Fibroblast of mammary gland (primary cell): ENCODE results near the gene PTPRD.

Source experiments
- DNase-seq: peaks from one replicate; pipeline ENCODE4 v3.0.0-alpha.2; 2010; ENCODE audit warnings: low read depth
- H3K4me3 ChIP-seq: 2 replicates; pipeline ENCODE4 v1.5.1; 2011; ENCODE audit warnings: low read depth, mild to moderate bottlenecking, low read length, moderate library complexity; ENCODE audit not compliant: control insufficient read depth
- CTCF ChIP-seq: conservative IDR thresholded peaks from 2 replicates; pipeline ENCODE4 v1.5.1; 2011; ENCODE audit warnings: low read depth, low read length, inconsistent platforms; ENCODE audit not compliant: control insufficient read depth, insufficient read depth

Gene PTPRD

GRCh38 chr9:8826281-8826680 lies 1786.5 kb downstream of the PTPRD start:
- no peak overlapping the region for H3K4me3 ChIP-seq
- peak; percentile 29 for DNase-seq
- no peak for TF ChIP-seq CTCF

DNA sequence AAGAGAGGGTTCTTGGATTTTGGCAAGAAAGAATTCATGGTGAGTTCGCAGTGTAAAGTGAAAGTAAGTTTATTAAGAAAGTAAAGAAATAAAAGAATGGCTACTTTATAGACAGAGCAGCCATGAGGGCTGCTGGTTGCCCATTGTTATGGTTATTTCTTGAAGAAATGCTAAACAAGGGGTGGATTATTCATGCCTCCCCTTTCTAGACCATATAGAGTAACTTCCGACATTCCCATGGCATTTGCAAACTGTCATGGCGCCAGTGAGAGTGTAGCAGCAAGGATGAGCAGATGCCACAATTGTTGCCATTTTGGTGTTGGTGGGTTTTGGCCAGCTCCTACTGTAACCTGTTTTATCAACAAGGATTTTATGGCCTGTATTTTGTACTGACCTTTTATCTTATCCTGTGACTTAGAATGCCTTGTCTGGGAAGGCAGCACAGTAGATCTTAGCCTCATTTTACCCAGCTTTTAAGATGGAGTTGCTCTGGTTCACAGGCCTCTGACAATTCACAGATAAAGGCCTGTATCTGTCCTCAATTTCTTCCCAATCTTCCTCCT lies 1787.1 kb downstream of the PTPRD start:
- TF ChIP-seq CTCF: no peak
- DNase-seq: no peak
- no peak overlapping the region for H3K4me3 ChIP-seq

GRCh38 chr9:8823131-8823895 lies 1789.5 kb downstream of the PTPRD start:
- H3K4me3 ChIP-seq: no peak overlapping the region
- TF ChIP-seq CTCF: no peak
- DNase-seq: no peak

DNA sequence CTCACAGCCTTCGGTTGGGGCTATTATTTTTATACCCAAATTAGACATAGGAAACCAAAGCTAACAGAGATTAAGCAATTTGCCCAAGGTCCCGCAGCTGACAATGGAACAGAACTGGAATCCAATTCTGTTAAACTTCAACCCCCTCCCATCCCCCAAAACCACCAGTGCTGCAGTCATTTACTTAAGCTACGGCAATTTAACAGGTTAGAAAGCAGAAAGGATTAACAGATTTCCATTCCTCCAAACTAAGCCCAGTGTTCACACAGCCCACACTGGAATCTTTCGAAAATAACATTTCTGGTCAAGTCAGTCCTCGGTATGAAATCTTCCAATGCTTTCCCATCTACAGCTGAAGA lies 1790.2 kb downstream of the PTPRD start:
- no peak overlapping the region for H3K4me3 ChIP-seq
- TF ChIP-seq CTCF: no peak
- no peak for DNase-seq

GRCh38 chr9:8821910-8822666 lies 1790.7 kb downstream of the PTPRD start:
- no peak overlapping the region for H3K4me3 ChIP-seq

DNA sequence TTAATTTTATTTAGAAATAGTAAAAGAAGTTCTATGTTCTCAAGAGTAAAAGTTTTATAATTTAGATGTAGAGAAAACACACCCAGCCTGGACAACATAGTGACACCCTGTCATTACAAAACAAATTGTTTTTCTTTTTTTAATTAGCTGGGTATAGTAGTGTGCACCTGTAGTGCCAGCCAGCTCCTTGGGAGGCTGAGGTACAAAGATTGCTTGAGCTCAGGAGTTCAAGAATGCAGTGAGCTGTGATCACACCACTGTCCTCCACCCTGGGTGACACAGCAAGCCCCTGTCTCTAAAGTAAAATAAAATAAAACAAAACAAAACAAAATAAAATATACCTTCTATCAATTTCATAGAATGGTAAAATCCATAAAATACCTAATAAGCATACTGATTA lies 1795.5 kb downstream of the PTPRD start:
- TF ChIP-seq CTCF: no peak
- H3K4me3 ChIP-seq: no peak overlapping the region
- DNase-seq: no peak

More at GRCh38 chr9:8821910-8822666, 1790.7 kb downstream of the PTPRD start:
- DNase-seq: no peak
- no peak for TF ChIP-seq CTCF
